Fibroblast of the aortic adventitia (primary cell): ENCODE measurements around the gene BABAM2. TPM values are rescaled to one million over a fixed set of nuclear protein-coding genes. Genes with fewer than 3 reads are reported as not detected.
A peak's percentile ranks its signal among the peaks of the same experiment; 100 is the strongest.

ENCODE experiments used
- DNase-seq: peaks from one replicate; pipeline ENCODE4 v3.0.0-alpha.2; 2010; ENCODE audit warnings: low read depth
- H3K4me3 ChIP-seq: 2 replicates; pipeline ENCODE4 v1.5.1; 2011; ENCODE audit warnings: low read depth, mild to moderate bottlenecking, control low read depth, low read length, moderate library complexity
- CTCF ChIP-seq: IDR thresholded peaks from 2 replicates; pipeline ENCODE4 v1.5.1; 2011; ENCODE audit warnings: mild to moderate bottlenecking, low read length, control low read depth, inconsistent platforms; ENCODE audit not compliant: insufficient read depth
- total RNA-seq: library from RNA; depleted of rRNA; stranded (reverse); fragments of >200 nt; gene quantifications from 2 replicates; pipeline ENCODE4 v1.2.3, GENCODE V29; 2012; ENCODE audit warnings: low replicate concordance

Gene BABAM2
- total RNA-seq, 1 donor: 45.3 TPM

- DNase-seq: no peak
- no peak overlapping the region for H3K4me3 ChIP-seq
- peak; percentile 12 for TF ChIP-seq CTCF
Observed at GRCh38 chr2:28062867-28063266, 172.3 kb downstream of the BABAM2 start.

GRCh38 chr2:28063492-28063962 lies 173.0 kb downstream of the BABAM2 start:
- H3K4me3 ChIP-seq: no peak overlapping the region
- DNase-seq: peak; percentile 59
- no peak for TF ChIP-seq CTCF

- H3K4me3 ChIP-seq: no peak overlapping the region
- no peak for DNase-seq
- no peak for TF ChIP-seq CTCF
Observed at GRCh38 chr2:28067602-28068001, 177.1 kb downstream of the BABAM2 start.

GRCh38 chr2:28068088-28068487 lies 177.6 kb downstream of the BABAM2 start:
- TF ChIP-seq CTCF: no peak
- no peak overlapping the region for H3K4me3 ChIP-seq
- no peak for DNase-seq

GRCh38 chr2:28068527-28068926 lies 178.0 kb downstream of the BABAM2 start:
- DNase-seq: no peak
- TF ChIP-seq CTCF: no peak
- no peak overlapping the region for H3K4me3 ChIP-seq

GRCh38 chr2:28071221-28071620 lies 180.7 kb downstream of the BABAM2 start:
- no peak overlapping the region for H3K4me3 ChIP-seq
- no peak for DNase-seq
- no peak for TF ChIP-seq CTCF

GRCh38 chr2:28074137-28074536 lies 183.6 kb downstream of the BABAM2 start:
- DNase-seq: no peak
- no peak for TF ChIP-seq CTCF
- no peak overlapping the region for H3K4me3 ChIP-seq
